Central memory CD8-positive, alpha-beta T cell (primary cell): ENCODE measurements around the gene EPHB1.

Experiments used
- ATAC-seq: fragments of 150-1000 bp; cut with Tn5 transposase; replicated peaks from 2 replicates; pipeline ENCODE4 v1.10.0; 2022; ENCODE audit warnings: mild to moderate bottlenecking, moderate FRiP score, moderate number of reproducible peaks; ENCODE audit not compliant: poor library complexity, severe bottlenecking; ENCODE audit errors: extremely low read depth
- DNase-seq, 2 donors: peaks; one replicate each; pipeline ENCODE4 v3.0.0; 2021; ENCODE audit warnings: low spot score in 2 of 2
- H3K27ac Mint-ChIP-seq: one replicate; pipeline ENCODE4 v1.8.0; 2022; ENCODE audit warnings: low read depth, mild to moderate bottlenecking, moderate library complexity, mixed read lengths
- H3K27me3 Mint-ChIP-seq: one replicate; pipeline ENCODE4 v1.8.0; 2022; ENCODE audit warnings: mixed read lengths
- H3K36me3 Mint-ChIP-seq: one replicate; pipeline ENCODE4 v1.8.0; 2022; ENCODE audit warnings: mild to moderate bottlenecking, moderate library complexity, mixed read lengths; ENCODE audit not compliant: insufficient read depth
- H3K4me1 Mint-ChIP-seq: one replicate; pipeline ENCODE4 v1.8.0; 2022; ENCODE audit warnings: mixed read lengths
- H3K4me3 Mint-ChIP-seq: one replicate; pipeline ENCODE4 v1.8.0; 2022; ENCODE audit warnings: mild to moderate bottlenecking, moderate library complexity, mixed read lengths
- H3K9me3 Mint-ChIP-seq: one replicate; pipeline ENCODE4 v1.8.0; 2022; ENCODE audit warnings: mixed read lengths

EPHB1 gene

DNA sequence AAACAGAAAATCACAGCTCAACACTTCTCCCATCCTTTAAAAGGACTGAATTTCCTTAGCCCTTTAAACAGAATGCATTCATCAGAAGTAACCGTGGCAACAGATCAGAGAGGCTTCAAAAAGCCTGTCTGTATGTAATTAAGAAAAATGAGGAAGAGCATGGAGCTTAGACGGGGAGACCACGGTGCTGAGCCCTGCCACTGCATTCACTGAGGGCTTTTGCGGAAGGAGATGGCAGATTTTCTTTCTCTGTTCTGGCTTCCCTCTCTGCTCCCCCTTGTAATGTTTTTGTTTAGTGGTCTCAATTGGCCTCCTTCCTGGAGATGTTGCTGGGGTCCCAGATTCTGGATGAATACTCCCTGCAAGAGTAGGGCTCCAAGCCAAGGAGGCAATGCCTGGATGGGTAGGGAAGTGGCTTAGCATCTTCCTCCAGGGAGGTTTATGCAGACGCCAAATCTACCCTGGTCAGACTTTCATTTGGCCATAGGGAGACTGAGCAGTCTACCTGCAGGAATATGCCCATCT lies 332.9 kb downstream of the EPHB1 start:
- H3K27ac Mint-ChIP-seq, result no peak overlapping the region
- no peak for ATAC-seq
- no peak for DNase-seq
- no peaks in the 10 kb centered on the region for H3K4me1 Mint-ChIP-seq
- peaks cover 21% of the 10 kb centered on the region for H3K9me3 Mint-ChIP-seq
- no peaks in the 10 kb centered on the region for H3K36me3 Mint-ChIP-seq
- H3K4me3 Mint-ChIP-seq, result no peak overlapping the region
- no peaks in the 10 kb centered on the region for H3K27me3 Mint-ChIP-seq

GRCh38 chr3:135128818-135129217 lies 333.8 kb downstream of the EPHB1 start:
- no peak overlapping the region for H3K27ac Mint-ChIP-seq
- DNase-seq (no peak), ATAC-seq (no peak)
- no peaks in the 10 kb centered on the region for H3K27me3 Mint-ChIP-seq
- peaks cover 18% of the 10 kb centered on the region for H3K9me3 Mint-ChIP-seq
- H3K4me3 Mint-ChIP-seq, result no peak overlapping the region
- no peaks in the 10 kb centered on the region for H3K4me1 Mint-ChIP-seq
- no peaks in the 10 kb centered on the region for H3K36me3 Mint-ChIP-seq

DNA sequence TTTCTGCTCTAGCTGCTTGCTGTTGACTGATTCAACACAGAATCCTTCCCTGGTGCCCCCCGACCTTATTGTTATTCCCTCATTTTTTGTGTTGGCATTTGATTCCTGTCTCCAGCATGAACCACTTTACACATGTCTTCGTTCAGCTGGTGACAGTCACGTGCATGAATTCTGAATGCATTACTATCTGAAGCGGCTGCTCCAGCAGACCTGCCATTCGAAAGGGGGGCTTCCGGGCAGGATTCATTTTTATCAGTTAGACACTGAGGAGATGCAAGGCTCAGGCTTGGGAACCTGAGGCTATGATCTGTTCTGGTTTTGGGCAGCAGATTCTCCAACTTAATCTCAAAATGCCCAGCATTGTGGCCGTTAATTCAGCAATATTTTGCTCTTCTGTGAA lies 336.2 kb downstream of the EPHB1 start:
- H3K27ac Mint-ChIP-seq, result no peak overlapping the region
- no peaks in the 10 kb centered on the region for H3K36me3 Mint-ChIP-seq
- no peak overlapping the region for H3K4me3 Mint-ChIP-seq
- peaks cover 12% of the 10 kb centered on the region for H3K9me3 Mint-ChIP-seq
- DNase-seq, result no peak
- no peaks in the 10 kb centered on the region for H3K4me1 Mint-ChIP-seq
- H3K27me3 Mint-ChIP-seq, result no peaks in the 10 kb centered on the region
- no peak for ATAC-seq

- Mint-ChIP-seq H3K27me3 (no peaks in the 10 kb centered on the region), H3K9me3 (peaks cover 12% of the 10 kb centered on the region), H3K4me1 (no peaks in the 10 kb centered on the region), H3K27ac (no peak overlapping the region), H3K36me3 (no peaks in the 10 kb centered on the region), H3K4me3 (no peak overlapping the region)
- no peak for ATAC-seq
- no peak for DNase-seq
Measured at GRCh38 chr3:135133905-135134683, 339.0 kb downstream of the EPHB1 start.

GRCh38 chr3:135134684-135135075 lies 339.6 kb downstream of the EPHB1 start:
- Mint-ChIP-seq H3K4me1 (no peaks in the 10 kb centered on the region), H3K4me3 (no peak overlapping the region), H3K36me3 (no peaks in the 10 kb centered on the region), H3K9me3 (peaks cover 9% of the 10 kb centered on the region), H3K27ac (no peak overlapping the region), H3K27me3 (no peaks in the 10 kb centered on the region)
- no peak for ATAC-seq
- no peak for DNase-seq

DNA sequence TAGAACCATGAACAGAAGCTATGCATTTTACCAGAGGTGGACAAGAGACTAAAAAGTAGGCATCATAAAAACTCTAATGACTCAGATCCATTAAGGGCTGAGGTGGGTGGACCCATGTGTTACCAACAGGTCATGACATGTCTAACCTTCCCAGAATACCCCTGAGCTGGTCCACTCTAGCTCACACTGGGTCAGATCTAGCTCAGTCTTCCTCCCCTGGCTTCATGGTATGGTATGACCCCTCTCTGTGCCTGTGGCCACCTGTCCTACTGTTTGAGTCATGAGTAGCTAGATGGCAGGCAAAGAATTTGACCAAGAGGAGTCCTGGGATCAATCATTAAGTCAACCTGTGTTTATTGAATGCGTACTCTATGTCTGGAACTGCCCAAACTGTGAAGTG lies 340.4 kb downstream of the EPHB1 start:
- H3K36me3 Mint-ChIP-seq, result no peaks in the 10 kb centered on the region
- H3K4me1 Mint-ChIP-seq, result no peaks in the 10 kb centered on the region
- peaks cover 2% of the 10 kb centered on the region for H3K9me3 Mint-ChIP-seq
- DNase-seq, result no peak
- no peak overlapping the region for H3K27ac Mint-ChIP-seq
- H3K27me3 Mint-ChIP-seq, result no peaks in the 10 kb centered on the region
- no peak for ATAC-seq
- H3K4me3 Mint-ChIP-seq, result no peak overlapping the region

GRCh38 chr3:135136361-135137100 lies 341.5 kb downstream of the EPHB1 start:
- no peaks in the 10 kb centered on the region for H3K4me1 Mint-ChIP-seq
- H3K27me3 Mint-ChIP-seq, result peaks cover 3% of the 10 kb centered on the region
- no peaks in the 10 kb centered on the region for H3K9me3 Mint-ChIP-seq
- H3K36me3 Mint-ChIP-seq, result no peaks in the 10 kb centered on the region
- no peak overlapping the region for H3K27ac Mint-ChIP-seq
- no peak overlapping the region for H3K4me3 Mint-ChIP-seq
- DNase-seq, result no peak
- ATAC-seq, result no peak

DNA sequence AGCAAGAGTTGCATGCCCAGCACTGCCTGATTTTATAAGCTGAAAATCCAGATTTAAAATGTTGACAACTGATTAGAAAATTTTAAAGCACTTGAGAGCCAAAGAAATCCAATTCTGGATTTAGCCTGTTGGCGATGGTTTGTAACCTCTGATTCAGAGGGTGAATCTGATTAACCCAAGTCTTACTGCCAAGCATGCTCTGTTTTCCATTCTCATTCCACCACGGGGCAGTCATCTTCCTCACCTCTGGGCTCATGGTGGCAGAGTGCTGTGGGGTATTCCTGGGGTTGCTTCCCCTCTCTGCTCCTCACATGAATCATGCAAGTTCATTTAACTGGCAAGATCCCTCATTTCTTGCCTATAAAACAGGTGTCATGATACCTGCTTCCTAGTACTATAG lies 342.2 kb downstream of the EPHB1 start:
- Mint-ChIP-seq H3K27me3 (peaks cover 8% of the 10 kb centered on the region), H3K4me3 (no peak overlapping the region), H3K4me1 (no peaks in the 10 kb centered on the region), H3K27ac (no peak overlapping the region), H3K36me3 (no peaks in the 10 kb centered on the region), H3K9me3 (peaks cover 3% of the 10 kb centered on the region)
- no peak for DNase-seq
- ATAC-seq, result no peak

GRCh38 chr3:135138776-135139175 lies 343.7 kb downstream of the EPHB1 start:
- ATAC-seq, result no peak
- H3K4me3 Mint-ChIP-seq, result no peak overlapping the region
- peaks cover 9% of the 10 kb centered on the region for H3K9me3 Mint-ChIP-seq
- no peaks in the 10 kb centered on the region for H3K4me1 Mint-ChIP-seq
- no peak for DNase-seq
- H3K27me3 Mint-ChIP-seq, result peaks cover 8% of the 10 kb centered on the region
- H3K27ac Mint-ChIP-seq, result no peak overlapping the region
- H3K36me3 Mint-ChIP-seq, result no peaks in the 10 kb centered on the region

DNA sequence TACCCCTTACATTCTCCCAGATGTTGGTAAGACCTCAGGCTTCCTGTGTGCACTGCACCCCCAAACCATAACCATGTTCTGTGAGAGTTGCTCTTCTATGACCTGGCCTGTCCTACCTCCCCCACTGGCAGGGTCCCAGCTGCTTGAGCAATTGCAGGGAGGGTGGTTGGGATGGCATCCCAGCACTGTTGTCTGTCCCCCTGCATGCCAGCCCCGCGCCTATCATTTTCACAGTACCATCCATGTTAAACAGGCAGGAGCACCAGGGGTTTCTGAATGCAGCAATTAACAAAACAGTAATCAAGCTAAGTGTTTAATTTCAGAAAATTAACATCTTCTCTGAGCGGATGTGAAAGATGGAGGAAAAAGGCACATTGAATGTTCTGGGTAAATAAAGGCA lies 345.5 kb downstream of the EPHB1 start:
- H3K4me3 Mint-ChIP-seq, result no peak overlapping the region
- ATAC-seq (no peak), DNase-seq (no peak)
- no peaks in the 10 kb centered on the region for H3K36me3 Mint-ChIP-seq
- peaks cover 9% of the 10 kb centered on the region for H3K9me3 Mint-ChIP-seq
- no peak overlapping the region for H3K27ac Mint-ChIP-seq
- H3K27me3 Mint-ChIP-seq, result peaks cover 8% of the 10 kb centered on the region
- no peaks in the 10 kb centered on the region for H3K4me1 Mint-ChIP-seq

DNA sequence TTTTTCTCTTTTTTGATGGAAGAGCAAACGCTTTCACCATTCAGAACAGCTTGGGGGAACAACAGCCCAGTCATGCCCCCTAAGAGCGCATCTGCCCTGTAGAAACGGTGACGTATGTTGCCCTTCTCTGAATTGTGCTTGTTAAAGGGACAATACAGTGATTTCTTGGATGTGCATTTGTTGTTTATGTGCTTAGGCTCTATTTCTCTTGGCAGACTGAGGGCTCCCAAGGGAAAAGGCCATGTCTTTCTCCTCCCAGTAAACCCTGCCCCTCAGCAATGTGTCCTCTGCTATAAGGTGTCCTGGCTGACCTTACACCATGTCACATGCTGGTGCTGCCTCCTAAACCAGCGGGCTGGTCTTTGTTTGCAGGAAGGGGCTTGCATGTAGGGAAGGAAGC lies 346.1 kb downstream of the EPHB1 start:
- Mint-ChIP-seq H3K27ac (no peak overlapping the region), H3K4me3 (no peak overlapping the region), H3K27me3 (peaks cover 8% of the 10 kb centered on the region), H3K36me3 (no peaks in the 10 kb centered on the region), H3K9me3 (peaks cover 9% of the 10 kb centered on the region), H3K4me1 (no peaks in the 10 kb centered on the region)
- ATAC-seq (no peak), DNase-seq (no peak)

- H3K9me3 Mint-ChIP-seq, result peaks cover 9% of the 10 kb centered on the region
- H3K27ac Mint-ChIP-seq, result no peak overlapping the region
- no peak for ATAC-seq
- H3K27me3 Mint-ChIP-seq, result peaks cover 8% of the 10 kb centered on the region
- H3K36me3 Mint-ChIP-seq, result no peaks in the 10 kb centered on the region
- H3K4me3 Mint-ChIP-seq, result no peak overlapping the region
- no peaks in the 10 kb centered on the region for H3K4me1 Mint-ChIP-seq
- DNase-seq, result no peak
Measured at GRCh38 chr3:135141672-135142071, 346.6 kb downstream of the EPHB1 start.

- no peaks in the 10 kb centered on the region for H3K4me1 Mint-ChIP-seq
Measured at GRCh38 chr3:135142530-135142929, 347.5 kb downstream of the EPHB1 start.

More at GRCh38 chr3:135142530-135142929, 347.5 kb downstream of the EPHB1 start:
- Mint-ChIP-seq H3K27ac (no peak overlapping the region), H3K27me3 (peaks cover 8% of the 10 kb centered on the region), H3K4me3 (no peak overlapping the region), H3K9me3 (peaks cover 9% of the 10 kb centered on the region), H3K36me3 (no peaks in the 10 kb centered on the region)
- ATAC-seq (no peak), DNase-seq (no peak)
